Stimulated activated CD8-positive, alpha-beta memory T cell treated with anti-CD3 and anti-CD28 coated beads, Interleukin-12 subunit alpha, Interleukin-12 subunit beta, amount 100 ng/mL, for 1 hour (primary cell): ENCODE data around the gene PTCH1.
A peak's percentile ranks its signal among the peaks of the same experiment; 100 is the strongest.

Source experiments
- DNase-seq: peaks from one replicate; pipeline ENCODE4 v3.0.0-alpha.2; 2020; ENCODE audit warnings: low read depth

Gene PTCH1

DNA sequence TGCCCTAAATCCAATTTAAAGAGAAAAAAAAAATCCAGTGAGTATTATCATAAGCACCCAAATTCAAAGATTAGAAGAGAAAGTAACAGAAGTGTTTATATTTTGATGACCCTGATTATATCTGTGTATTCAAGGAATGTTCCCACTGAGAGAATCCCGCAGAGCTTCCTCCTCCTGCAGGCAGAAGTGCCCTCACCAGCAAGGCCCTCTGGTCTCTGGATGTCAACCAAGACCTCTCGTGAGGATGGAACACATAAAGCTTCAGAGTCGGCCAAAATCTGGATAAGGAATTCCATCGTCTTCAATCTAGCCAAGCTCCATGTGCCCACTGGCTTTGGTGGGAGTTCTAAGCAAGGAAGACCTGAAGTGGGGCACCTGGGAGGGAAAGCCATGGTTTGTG lies 18.1 kb downstream of the PTCH1 start:
- no peak for DNase-seq

DNA sequence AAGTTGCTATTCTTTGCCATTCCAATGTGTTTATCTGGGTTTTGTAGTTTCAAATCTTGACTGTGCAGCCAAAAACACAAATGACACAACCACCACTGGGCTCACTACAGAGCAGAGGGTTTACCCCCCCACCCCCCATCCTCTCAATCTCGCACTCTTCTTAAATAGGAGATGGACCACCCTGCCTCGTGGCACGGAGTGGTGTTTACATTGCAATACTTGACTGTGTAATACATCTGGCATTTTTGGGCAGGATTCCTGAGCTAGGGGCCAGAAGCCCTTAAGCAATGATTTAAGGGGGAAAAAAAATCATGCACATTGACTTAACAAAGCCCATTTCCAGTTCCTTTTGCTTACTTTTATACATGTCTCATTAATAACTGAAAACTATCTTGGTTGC lies 19.0 kb downstream of the PTCH1 start:
- DNase-seq, result no peak

DNA sequence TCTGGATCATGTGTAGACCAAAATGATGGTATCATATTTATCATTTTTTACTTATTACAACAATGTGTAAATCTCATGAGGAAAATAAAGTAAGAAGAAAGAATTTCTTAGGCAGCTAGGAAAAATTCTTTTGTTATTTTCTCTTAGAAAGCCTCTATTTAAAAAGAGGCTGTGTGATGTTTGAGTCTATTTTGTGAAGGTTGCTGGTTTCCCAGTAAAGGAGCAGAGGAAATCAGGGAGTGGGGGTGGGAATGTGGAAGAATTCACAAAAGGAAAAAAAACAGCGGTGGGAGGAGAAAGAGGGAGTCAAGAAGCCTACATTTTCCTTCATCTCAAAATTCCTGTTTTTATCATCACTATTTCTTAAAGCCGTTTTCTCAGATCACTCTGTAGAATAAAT lies 20.1 kb downstream of the PTCH1 start:
- no peak for DNase-seq

DNA sequence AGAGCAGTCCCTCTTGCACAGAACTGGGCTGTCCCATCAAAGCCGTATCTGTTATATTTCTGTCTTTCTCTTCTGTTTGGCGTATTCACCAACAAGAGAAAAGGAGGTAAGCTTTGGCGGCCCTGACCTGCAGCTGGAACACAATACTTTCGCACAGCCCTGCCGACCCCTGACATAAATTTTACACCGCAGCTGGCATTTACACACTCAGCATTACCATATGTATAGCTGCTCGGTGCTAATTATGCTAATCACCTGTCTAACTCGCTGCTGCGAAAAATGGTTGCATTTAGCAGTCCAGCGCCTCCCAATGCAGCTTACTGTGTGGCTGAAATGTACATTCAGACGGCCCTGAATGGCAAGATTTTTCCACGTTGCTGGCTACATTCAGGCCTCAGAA lies 20.8 kb downstream of the PTCH1 start:
- DNase-seq, result no peak

DNA sequence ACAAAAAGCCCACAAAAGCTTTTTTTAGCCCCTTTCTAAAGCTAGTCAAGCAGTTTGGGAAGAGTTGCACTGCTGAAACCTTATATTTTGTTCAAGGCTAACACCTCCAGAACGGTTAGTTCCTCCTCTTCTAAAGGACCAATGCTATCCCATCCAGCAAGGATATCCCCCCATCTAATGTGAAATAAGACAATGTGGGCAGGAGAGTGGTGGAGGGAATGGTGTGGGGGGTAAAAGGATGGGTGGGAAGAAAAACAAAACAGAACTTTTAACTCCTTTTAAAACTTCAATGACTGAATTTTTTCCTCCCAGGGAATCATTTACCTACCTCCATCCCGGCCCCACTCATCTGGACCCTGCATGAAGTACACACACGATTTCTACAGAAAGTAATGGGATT lies 21.2 kb downstream of the PTCH1 start:
- DNase-seq, result no peak

DNA sequence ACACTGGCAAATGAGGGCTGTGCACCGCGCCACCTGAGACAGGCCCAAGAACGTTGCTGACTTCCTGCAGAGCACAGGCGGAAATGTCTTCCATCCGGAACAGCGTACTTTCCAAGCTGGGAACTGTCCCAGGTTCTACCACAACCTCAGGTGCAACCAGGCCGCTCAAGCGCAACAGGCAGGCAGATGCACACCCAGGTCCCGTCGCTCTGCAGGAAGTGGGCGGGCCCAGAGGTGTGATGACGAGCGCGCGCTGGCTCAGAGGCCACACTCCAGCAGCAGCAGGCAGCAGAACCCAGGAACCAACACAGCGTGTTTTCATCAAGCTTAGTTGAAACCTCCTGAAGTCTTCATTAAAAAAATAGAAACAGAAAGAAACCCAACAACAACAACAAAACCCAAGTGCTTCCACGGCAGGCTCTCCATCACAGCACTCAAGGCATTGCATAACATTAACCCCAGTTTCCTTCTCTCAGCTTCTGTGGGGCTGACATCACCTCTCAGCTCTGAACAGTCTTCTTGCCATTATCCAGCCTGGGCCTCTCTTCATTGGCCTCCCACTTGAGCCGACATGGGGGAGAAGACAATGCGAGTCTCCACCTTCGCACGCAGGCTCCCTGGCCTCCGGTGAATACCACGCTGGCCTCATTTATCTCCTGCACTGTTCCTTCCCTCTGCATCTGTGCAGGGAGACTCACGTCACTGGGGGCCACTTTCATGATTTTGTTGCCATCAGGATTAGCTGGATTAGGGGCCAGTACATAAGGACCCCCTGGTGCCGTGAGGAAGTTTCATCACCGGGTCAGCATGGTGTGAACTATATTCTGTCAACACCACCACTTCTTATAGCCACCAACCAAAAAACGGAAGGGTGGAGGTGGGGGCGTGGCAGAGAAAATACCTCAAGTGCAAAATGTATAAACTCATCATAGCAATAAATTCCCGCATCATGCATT lies 22.1 kb downstream of the PTCH1 start:
- peak; percentile 75 for DNase-seq

DNA sequence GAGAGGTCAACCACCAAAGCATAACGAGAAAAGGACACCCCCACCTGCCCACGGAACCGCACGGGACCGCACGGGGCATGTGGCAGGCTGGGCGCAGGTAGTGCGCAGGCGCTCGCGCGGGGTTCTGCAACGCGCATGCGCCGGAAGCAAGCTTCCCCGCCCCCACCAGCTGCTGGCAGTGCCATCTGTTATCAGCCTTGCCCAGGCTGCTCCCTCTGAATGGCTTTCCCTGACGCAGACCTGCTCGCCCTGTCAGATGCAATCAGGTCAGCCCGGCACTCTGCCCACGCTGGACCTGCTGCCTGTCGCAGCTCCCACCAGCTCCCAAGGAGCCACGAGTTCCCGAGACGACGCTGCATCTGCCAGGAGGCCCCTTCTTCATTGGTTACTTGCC lies 22.8 kb downstream of the PTCH1 start:
- DNase-seq, result no peak

DNA sequence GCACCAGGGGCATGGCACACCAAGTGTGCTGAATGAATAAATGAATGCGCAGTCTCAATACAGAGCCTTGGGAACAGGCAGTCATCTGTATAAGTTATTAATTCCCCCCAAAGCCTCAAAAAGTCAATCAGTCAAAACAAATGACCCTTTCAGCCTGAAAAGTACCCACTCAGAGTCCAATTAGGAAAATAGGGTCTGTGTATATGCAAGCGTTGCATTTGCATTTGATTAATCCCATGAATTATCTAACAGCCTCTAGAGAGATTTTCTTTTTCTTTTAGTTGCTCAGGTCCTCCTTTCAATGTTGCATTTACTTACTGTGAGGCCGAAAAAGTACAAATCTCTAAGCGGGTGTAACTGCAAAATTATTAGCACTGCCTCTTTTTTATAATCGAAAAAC lies 23.4 kb downstream of the PTCH1 start:
- DNase-seq, result no peak

DNA sequence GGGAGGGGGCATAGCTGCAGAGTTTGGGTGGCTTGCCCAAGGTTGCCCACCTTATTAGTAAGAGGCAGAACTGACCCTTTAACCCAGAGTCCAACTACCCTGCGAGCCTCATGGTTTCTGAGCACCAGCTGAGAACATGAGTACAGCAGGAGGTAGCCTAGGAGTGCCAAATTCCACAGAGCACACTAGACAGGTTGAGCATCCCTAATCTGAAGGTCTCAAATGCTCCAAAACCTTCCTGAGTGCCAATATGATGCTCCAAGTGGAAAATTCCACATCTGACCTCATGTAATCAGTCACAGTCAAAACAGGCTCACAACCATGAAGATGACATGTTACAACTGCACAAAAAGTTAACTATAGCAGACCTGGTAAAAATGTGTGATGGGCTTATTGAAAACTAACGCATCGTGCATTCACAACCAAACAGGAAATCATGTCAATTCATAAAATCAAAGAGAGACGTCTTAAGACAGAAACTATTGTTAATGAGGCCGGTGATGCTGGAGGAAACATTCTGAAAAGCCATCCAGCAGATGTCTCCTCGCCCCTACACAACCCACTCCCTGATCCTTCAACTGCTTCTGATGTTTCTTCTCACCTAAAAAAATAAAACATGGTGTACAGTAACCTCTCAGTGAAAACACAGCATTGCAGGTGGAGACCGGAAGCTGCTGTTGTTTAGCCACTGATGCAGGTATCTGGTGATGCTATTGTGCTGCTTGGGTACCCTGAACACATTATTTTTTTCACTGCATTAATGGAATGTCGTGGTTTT lies 25.0 kb downstream of the PTCH1 start:
- no peak for DNase-seq

DNA sequence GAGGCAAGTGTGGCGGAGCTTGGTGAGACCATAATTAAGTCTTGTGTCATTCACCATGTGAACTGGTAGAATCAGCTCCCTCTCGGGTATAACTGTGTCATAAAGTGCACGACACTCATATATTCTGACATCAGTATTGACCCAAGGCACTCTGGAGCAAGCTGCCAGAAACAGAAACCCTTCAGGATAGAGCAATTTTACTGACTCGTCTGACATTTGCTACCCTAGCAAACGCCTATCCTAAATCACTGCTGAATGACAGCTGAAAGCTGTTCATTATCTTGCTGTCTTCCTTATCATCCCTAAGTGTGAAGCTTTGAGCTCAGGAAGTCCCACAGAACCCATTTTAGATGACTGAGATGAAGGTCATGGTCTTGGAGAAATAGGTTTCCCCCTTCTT lies 27.8 kb downstream of the PTCH1 start:
- DNase-seq, result no peak

DNA sequence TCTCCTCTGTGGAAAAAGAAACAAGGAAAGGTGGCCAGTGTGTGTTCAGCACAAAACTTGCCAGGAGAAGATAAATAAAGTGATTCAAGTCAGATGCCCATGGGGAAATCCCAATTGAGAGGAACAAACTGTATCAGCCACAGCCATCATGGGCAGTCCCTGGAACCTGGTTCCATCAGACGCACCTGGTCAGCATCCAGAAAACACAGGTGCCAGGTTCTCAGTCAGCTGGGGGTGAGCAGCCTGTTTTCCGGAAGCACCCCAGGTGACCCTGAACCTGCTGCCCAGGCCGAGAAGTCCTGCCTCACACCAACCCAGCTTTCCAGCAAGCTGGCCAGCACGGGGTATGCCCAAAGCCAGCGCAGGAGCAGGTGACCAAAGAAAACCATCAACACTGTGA lies 30.5 kb downstream of the PTCH1 start:
- DNase-seq, result no peak

DNA sequence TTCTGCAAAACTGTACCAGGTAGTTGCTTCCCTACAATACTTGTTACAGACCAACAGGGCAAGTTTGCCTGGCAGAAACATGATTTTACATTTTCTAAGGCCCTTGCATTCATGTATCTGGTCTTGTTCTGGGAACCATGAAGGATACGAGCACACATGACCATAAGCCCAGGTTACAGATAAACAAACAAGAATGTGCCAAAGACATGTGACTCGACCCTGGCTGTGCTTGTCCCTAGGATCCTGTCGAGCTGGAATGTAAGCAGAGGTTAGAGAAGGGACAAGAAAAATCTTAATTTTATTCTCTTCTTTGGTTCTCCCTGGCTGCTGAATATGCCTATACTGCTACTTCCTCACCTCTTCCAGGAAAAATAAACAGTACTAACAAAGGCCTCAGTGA lies 32.5 kb downstream of the PTCH1 start:
- DNase-seq, result no peak

DNA sequence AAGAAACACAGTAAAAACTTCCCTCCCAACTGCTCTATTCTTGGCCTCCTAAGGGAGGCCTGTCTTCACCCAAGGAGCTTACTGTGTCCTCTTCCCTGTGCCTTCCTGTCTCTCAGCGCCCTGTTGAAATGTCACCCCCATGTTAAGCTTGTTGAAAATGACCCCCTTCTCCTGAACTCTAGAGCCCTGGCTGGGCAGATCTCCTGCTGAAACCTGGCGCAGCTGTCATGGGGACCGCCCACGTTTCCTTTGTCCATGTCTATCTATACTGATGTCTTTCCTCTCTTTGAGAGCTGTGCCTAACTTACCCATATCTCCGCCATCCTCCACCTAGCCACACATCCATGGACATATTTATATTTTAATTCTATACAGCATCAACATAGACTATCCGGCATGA lies 33.3 kb downstream of the PTCH1 start:
- no peak for DNase-seq

DNA sequence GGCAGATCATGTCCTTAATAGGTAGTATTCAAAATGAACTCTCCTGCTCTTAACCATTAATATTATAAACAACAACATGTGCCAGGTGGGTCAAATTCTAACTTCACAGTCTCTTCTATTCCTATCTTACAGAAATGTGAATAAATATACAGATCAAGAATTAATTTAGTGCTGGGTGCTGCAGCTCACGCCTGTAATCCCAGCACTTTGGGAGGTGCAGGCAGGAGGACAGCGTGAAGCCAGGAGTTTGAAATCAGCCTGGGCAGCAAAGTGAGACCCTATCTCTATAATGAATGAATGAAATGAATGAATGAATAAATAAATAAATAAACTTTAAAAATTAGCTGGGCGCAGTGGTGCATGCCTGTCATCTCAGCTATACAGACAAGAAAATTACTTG lies 34.1 kb downstream of the PTCH1 start:
- no peak for DNase-seq

DNA sequence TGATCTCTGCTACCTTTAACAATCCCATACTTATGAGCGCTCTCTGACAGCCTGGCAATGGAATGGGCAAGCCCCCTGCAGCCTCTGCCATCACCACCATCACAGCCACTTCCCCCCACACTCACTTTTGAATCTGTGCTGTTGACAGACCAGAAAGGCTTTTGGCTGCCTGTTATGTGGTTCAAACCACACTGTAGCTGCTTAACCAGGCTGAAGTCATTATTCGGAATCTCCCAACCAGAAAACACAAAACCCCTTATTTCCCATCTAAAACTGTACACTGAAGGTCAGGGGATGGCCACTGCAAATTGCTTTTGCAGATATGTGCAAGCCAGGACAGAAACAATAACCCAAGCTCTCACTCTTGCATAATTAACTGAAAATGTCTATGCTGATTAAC lies 35.8 kb downstream of the PTCH1 start:
- DNase-seq, result no peak

DNA sequence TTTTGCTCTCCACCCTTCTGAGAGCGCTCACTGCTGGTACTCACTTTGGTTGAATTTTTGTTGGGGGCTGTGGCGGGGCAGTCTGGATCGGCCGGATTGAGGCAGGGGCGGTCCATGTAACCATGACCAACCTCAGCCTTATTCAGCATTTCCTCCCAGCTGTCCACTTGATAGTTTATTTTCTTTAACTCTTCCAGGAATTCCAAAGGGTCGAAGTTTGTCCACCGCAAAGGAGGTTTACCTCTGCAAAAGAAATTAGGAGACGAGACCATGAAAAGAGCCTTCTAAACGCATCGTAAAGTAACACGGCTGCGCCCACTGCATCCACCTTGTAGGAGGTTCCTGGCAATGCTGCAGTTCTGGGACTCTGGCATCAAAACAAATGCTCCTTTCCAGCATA lies 36.4 kb downstream of the PTCH1 start:
- no peak for DNase-seq

DNA sequence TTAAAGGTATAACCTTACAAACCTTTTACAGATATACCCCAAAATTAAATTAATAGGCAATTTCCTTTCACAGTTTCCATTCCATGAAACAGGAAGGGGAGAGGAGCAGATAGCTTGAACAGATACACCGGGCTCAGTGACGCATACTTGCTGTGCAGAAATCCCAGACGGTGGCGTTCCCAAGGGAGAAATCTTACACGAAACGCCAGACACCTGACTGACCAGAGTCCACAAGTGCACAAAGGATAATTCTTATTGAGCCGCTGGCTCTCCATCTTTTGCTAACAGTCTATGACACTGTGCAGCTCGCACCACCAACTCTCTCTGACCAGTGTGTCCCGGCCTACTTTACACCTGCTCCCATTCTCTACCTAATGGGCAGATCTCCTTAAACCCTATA lies 37.4 kb downstream of the PTCH1 start:
- DNase-seq, result no peak

DNA sequence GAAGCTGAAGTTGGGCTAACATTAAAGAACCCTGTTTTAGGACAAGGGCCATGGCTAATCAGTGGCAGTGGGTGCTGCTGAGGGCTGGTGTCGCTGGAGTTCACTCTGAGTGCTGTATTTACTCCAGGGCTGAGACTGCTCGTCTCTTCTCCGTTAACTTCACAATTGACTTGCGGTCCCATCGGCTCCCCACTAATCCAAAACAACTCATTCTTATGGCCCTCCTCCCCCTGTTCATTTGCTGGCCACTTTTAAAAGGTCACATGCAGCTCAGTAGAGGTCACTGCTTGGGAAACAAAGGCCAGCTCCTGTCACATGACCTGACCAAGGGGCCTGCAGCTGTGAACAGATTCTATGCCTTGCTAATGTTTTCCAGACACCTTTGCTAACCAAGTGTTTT lies 38.4 kb downstream of the PTCH1 start:
- DNase-seq, result no peak

DNA sequence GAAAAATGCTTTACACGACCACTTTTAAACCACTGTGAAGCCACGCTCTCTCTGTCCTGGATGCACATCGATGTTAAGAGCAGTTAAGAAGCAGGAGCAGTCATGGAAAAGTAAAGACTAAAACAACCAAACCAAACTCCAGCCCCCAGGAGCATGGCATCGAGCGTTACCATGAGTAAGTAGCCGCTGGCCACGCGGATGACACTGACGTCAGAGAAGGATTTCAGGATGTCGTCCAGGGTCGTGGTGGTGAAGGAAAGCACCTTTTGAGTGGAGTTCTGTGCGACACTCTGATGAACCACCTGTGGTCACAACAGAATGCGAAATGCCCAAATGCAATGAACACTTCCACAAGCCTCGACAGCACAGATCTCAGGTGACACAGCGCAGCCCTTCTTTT lies 38.9 kb downstream of the PTCH1 start:
- no peak for DNase-seq

DNA sequence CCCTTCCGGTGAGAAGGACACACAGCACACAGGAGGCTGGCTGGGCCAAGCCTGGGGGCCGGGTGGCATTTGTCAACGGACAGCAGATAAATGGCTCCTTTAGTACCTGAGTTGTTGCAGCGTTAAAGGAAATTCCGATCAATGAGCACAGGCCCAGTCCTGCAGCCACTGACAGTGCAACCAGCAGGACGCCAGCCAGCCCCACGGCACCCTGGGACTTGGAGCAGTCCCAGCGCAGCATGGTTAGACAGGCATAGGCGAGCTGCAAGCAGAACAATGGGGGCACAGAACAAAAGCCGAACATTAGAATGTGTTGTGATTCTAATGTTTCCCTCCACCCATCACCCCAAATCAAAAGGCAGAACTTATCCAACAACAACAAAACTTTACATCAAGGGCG lies 39.3 kb downstream of the PTCH1 start:
- DNase-seq, result no peak

DNA sequence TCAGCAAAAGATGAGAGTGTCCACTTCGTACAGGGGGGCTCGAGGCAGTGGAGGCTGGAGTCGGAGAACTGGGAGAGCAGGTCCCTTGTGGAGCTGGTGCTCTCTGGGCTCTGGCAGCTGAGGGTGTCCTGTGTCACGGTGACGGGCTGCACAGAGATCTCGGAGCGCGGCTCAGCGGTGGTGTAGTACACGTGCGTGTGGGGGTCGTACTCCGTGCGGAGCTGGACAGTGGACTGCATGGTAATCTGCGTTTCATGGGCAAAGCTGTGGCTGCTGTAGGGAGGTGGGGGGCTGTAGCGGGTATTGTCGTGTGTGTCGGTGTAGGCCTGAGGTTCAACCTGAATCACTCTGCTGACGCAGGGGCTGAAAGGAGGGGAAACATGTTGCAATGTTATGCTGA lies 48.0 kb downstream of the PTCH1 start:
- DNase-seq, result no peak

DNA sequence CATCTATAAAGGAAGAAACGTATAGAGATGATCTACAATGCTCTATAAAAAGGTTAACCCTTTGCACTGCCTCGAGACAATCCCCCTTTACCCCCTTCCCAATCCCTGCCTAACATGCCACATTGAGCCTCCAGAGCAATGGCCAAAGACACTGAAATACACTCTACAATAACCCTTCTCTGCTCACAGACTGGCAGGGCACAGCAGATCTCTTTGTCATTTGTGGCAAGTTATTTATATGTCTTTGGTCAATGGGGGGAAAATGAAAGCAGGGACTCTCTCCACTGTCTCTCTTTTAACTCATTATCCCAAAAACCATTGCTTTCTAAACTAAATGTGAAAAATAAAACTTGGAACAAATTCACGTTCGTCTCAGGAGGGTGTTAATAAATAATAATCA lies 51.7 kb downstream of the PTCH1 start:
- DNase-seq, result no peak
